C4-2B (cell line): Measurements from ENCODE around the gene ZNF408.

ENCODE experiments used
- CTCF ChIP-seq: fragments of 450-650 bp; conservative IDR thresholded peaks from 2 replicates; pipeline ENCODE4 v1.5.1; 2017; ENCODE audit warnings: mild to moderate bottlenecking
- ZFX ChIP-seq: fragments of 450-650 bp; IDR thresholded peaks from 2 replicates; pipeline ENCODE4 v1.6.1; 2017

- TF ChIP-seq CTCF (no peak), ZFX (no peak)
Measured at GRCh38 chr11:46677169-46677568, 23.7 kb upstream of the ZNF408 start.
